Activated CD4-positive, alpha-beta T cell treated with anti-CD3 and anti-CD28 coated beads, Interleukin-2, amount 10 ng/mL, durations not matched to agents 7 days and 5 days (primary cell): ENCODE results near the gene OR7G2. TPM values are rescaled to one million over a fixed set of nuclear protein-coding genes. Genes with fewer than 3 reads are reported as not detected.
"Not testable (repeated sequence)": the region's sequence is repeated elsewhere in the genome, so short reads cannot be mapped to it uniquely, and the experiment has no call there.

ENCODE experiments used
- CTCF ChIA-PET: fragments of 350-600 bp; sonication (Branson Sonifier 250); formaldehyde crosslinking; loops from one replicate; lab custom pipeline; 2021; ENCODE audit warnings: antibody characterized with exemption; lab: Charles Lee
- POLR2A ChIA-PET: fragments of 350-600 bp; sonication (Branson Sonifier 250); formaldehyde crosslinking; loops from one replicate; lab custom pipeline; 2021; ENCODE audit warnings: antibody characterized with exemption; lab: Charles Lee
- DNase-seq: peaks from one replicate; pipeline ENCODE4 v3.0.0-alpha.2; 2020
- H3K27ac Mint-ChIP-seq: one replicate; pipeline ENCODE4 v1.8.0; 2021; ENCODE audit warnings: mild to moderate bottlenecking, moderate library complexity, mixed read lengths
- H3K27me3 Mint-ChIP-seq: one replicate; pipeline ENCODE4 v1.8.0; 2021; ENCODE audit warnings: mixed read lengths
- H3K36me3 Mint-ChIP-seq: one replicate; pipeline ENCODE4 v1.8.0; 2021; ENCODE audit warnings: low read depth, mixed read lengths
- H3K4me1 Mint-ChIP-seq: one replicate; pipeline ENCODE4 v1.8.0; 2021; ENCODE audit warnings: mixed read lengths
- H3K4me3 Mint-ChIP-seq: one replicate; pipeline ENCODE4 v1.8.0; 2021; ENCODE audit warnings: mild to moderate bottlenecking, moderate library complexity, mixed read lengths
- H3K9me3 Mint-ChIP-seq: one replicate; pipeline ENCODE4 v1.8.0; 2021; ENCODE audit warnings: mixed read lengths
- total RNA-seq, 2 experiments: library from RNA; stranded (reverse); gene quantifications; one replicate each; pipeline ENCODE4 v1.2.3, GENCODE V29; 2021

OR7G2 gene
- total RNA-seq, 2 experiments from 2014 or later, result not detected

DNA sequence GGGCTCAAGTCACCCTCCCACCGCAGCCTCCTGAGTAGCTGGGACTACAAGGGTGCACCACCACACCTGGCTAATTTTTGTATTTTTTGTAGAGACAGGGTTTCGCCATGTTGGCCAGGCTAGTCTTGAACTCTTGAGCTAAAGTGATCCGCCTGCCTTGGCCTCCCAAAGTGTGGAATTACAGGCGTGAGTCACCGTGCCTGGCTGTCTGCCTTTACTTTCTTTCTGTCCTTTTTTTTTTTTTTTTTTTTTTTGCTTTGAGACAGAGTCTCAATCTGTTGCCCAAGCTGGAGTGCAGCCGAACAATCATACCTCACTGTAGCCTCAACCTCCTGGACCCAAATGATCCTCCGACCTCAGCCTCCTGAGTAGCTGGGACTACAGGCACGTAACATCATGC lies 45.4 kb downstream of the OR7G2 start:
- ChIA-PET POLR2A (no interaction called here), CTCF (interaction anchor here (0.6 kb wide), 1 partner anchor 932 kb away, joined by 5 read pairs; no protein-coding TSS in a partner anchor)
- H3K27ac Mint-ChIP-seq, result no peak overlapping the region
- no peak overlapping the region for H3K4me3 Mint-ChIP-seq
- H3K27me3 Mint-ChIP-seq, result no peaks in the 10 kb centered on the region
- H3K4me1 Mint-ChIP-seq, result peaks cover 3% of the 10 kb centered on the region
- no peak for DNase-seq
- H3K9me3 Mint-ChIP-seq, result no peaks in the 10 kb centered on the region
- no peaks in the 10 kb centered on the region for H3K36me3 Mint-ChIP-seq

DNA sequence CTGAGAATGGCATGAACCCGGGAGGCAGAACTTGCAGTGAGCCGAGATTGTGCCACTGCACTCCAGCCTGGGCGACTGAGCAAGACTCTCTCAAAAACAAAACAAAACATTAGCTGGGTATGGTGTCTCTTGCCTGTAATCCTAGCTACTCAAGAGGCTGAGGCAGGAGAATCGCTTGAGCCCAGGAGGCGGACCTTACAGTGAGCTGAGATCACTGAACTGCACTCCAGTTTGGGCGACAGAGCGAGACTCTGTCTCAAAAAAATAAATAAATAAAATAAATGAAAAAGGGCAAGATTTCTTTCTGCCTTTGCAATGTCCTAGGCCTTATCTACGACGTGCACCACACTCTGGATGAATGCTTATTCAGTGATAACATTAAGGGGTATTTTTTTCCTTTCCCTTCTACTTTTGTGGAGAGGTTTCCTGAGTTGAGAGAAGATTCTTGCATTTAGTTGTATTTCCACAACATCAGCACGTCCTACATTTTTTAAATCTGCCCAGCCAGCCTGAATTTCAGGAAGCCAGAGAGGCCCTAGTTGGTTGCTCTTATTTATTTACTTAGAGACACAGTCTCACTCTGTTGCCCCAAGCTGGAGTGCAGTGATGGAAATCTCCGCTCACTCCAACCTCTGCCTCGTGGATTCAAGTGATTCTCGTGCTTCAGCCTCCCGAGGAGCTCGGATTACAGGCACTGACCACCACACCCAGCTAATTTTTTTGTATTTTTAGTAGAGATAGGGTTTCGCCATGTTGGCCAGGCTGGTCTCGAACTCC lies 46.5 kb downstream of the OR7G2 start:
- POLR2A ChIA-PET, result no interaction called here
- Mint-ChIP-seq H3K4me3 (no peak overlapping the region), H3K27me3 (no peaks in the 10 kb centered on the region), H3K4me1 (peaks cover 3% of the 10 kb centered on the region), H3K9me3 (no peaks in the 10 kb centered on the region), H3K36me3 (no peaks in the 10 kb centered on the region), H3K27ac (no peak overlapping the region)
- CTCF ChIA-PET, result no interaction called here
- DNase-seq, result no peak

DNA sequence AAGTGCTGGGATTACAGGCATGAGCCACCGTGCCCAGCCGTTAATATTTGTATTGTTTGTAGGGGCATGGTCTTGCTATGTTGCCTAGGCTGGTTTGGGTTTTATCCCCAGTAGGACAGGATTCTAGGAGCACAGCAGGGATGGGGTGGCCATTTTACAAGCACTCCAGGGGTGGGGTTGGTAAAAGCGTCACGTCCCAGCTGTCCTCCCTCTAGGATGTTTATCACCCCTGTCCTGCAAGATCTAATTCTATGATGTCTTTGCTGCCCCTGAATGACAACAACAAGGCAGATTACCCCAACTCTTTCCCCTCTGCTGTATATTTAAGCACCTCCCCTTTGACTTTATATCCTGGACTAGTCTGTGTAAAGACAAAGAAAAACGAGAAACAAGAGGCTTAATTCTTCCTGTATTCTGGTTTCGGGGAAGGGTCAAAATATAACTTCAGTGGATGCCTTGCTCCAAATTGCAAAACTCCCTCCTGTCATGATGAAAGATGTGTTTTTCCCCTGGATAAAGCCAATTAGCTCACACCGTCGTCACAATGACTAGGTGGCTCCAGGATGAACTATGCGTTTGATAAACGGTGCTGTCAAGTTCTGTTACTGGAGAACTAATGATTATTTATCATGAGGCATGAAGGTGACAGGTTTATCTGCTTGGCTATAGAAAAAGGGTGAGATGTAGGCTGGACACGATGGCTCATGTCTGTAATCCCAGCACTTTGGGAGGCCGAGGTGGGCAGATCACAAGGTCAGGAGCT lies 48.2 kb downstream of the OR7G2 start:
- Mint-ChIP-seq H3K4me3 (no peak overlapping the region), H3K9me3 (no peaks in the 10 kb centered on the region), H3K27me3 (no peaks in the 10 kb centered on the region), H3K4me1 (peaks cover 3% of the 10 kb centered on the region), H3K36me3 (no peaks in the 10 kb centered on the region), H3K27ac (no peak overlapping the region)
- POLR2A ChIA-PET, result no interaction called here
- DNase-seq, result no peak
- CTCF ChIA-PET, result no interaction called here

DNA sequence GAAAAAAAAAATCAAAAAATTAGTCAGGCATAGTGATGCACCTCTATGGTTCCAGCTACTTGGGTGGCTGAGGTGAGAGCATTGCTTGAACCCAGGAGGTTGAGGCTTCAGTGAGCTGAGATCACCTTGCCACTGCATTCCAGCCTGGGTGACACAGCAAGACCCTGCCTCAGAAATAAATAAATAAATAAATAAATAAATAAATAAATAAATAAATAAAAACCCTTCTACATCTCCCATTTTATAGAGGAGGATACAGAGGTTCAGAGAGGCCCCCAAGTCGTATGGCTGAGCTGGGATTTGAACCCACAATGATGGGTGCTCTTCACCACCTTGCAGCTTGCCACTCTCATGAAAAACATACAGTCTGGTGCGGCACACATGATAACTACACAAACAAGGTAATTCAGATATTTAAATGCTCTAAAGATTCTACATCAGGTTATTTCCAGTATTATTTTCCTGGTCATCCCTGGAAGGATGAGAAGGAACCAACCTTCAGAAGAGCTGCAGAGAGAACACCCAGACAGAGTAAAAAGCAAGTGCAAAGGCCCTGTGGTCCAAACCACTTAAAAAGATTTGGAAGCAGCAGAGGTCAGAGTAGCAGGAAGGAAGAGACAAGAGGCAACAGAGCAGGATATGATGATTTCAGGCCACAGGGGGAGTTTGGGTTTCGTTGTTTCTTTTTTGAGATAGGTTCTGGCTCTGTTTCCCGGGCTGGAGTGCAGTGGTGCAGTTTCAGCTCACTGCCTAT lies 49.6 kb downstream of the OR7G2 start:
- Mint-ChIP-seq H3K4me1 (peaks cover 3% of the 10 kb centered on the region), H3K36me3 (no peaks in the 10 kb centered on the region), H3K4me3 (no peak overlapping the region), H3K9me3 (no peaks in the 10 kb centered on the region), H3K27me3 (no peaks in the 10 kb centered on the region), H3K27ac (no peak overlapping the region)
- ChIA-PET CTCF (no interaction called here), POLR2A (no interaction called here)
- no peak for DNase-seq

DNA sequence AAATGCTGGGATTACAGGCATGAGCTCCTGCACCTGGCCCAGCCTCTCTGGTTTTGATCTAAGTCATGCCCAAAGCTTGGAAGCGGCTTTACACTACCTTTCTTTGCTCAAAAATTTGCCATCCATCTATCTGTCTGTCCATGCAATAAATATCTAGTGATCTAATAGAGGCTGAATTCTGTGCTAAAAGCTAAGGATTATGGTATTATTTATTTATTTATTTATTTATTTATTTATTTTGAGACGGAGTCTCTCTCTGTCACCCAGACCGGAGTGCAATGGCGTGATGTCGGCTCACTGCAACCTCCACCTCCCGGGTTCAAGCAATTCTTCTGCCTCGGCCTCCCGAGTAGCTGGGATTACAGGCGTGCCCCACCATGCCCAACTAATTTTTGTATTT lies 51.1 kb downstream of the OR7G2 start:
- POLR2A ChIA-PET, CTCF ChIA-PET, H3K4me1 Mint-ChIP-seq, DNase-seq, H3K9me3 Mint-ChIP-seq, H3K36me3 Mint-ChIP-seq, H3K4me3 Mint-ChIP-seq, H3K27ac Mint-ChIP-seq, H3K27me3 Mint-ChIP-seq: not testable (repeated sequence)

DNA sequence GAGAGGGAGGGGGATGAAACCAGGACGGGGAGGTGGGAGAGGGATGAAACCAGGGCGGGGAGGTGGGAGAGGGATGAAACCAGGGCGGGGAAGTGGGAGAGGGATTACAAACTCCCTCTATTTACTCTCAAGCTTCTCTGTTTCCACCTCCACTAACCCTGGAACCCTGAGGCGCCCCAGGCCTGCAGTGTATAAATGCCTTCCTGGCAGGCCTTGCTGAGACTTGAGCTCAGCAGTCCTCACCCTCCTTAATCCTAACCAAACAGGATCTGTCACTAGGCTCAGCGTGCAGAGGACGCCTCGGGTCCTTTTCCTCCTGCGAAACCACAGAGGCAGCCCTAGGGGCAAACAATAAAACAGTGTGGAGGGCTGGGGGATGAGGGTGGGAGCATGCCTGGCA lies 52.5 kb downstream of the OR7G2 start:
- Mint-ChIP-seq H3K4me1 (peaks cover 3% of the 10 kb centered on the region), H3K9me3 (no peaks in the 10 kb centered on the region), H3K27ac (no peak overlapping the region), H3K36me3 (no peaks in the 10 kb centered on the region), H3K4me3 (no peak overlapping the region), H3K27me3 (no peaks in the 10 kb centered on the region)
- POLR2A ChIA-PET, result no interaction called here
- CTCF ChIA-PET, result no interaction called here
- DNase-seq, result no peak

DNA sequence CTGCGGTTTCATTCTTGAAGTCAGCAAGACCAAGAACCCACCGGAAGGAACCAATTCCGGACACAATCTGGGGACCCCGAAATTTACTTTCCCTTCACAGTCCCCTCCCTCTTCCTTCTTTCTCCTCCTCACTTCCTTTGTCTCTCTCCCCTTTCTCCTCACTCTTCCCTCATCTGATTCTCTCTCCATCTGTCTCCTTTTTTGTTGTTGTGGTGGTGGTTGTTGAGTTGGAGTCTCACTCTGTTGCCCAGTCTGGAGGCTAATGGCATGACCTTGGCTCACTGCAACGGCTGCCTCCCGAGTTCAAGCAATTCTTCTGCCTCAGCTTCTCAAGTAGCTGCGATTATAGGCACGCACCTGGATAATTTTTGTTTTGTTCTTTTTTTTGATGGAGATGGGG lies 53.1 kb downstream of the OR7G2 start:
- Mint-ChIP-seq H3K36me3 (no peaks in the 10 kb centered on the region), H3K4me1 (peaks cover 3% of the 10 kb centered on the region), H3K9me3 (no peaks in the 10 kb centered on the region), H3K27me3 (no peaks in the 10 kb centered on the region), H3K4me3 (no peak overlapping the region), H3K27ac (no peak overlapping the region)
- DNase-seq, result no peak
- CTCF ChIA-PET, result no interaction called here
- POLR2A ChIA-PET, result no interaction called here

DNA sequence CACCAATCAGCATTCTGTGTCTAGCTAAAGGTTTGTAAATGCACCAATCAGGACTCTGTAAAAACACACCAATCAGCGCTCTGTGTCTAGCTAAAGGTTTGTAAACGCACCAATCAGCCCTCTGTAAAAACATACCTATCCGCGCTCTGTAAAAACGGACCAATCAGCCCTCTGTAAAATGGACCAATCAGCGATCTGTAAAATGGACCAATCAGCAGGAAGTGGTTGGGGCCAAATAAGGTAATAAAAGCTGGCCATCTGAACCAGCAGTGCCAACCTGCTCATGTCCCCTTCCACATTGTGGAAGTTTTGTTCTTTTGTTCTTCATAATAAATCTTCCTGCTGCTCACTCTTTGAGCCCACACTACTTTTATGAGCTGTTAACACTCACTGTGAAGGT lies 53.6 kb downstream of the OR7G2 start:
- H3K36me3 Mint-ChIP-seq, H3K9me3 Mint-ChIP-seq, H3K4me3 Mint-ChIP-seq, CTCF ChIA-PET, POLR2A ChIA-PET, DNase-seq, H3K27me3 Mint-ChIP-seq, H3K4me1 Mint-ChIP-seq, H3K27ac Mint-ChIP-seq: not testable (repeated sequence)

DNA sequence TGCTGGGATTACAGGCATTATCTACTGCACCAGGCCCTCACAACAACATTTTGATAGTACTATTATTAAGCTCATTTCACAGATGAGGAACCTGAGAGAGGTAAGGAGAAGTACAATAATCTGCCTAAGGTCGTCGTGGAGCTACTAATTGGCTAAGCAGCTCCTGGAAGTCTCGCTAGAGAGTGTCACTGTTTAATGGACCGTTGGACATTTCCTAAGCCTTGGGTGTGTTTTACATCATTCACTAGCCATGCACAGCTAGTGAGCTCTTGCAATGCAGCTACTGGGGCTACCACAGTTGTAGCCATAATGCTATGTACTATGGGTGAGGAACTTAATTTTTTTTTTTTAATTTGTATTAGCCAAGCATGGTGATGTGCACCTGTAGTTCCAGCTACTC lies 54.4 kb downstream of the OR7G2 start:
- Mint-ChIP-seq H3K36me3 (no peaks in the 10 kb centered on the region), H3K4me3 (no peak overlapping the region), H3K27ac (no peak overlapping the region), H3K27me3 (no peaks in the 10 kb centered on the region), H3K4me1 (peaks cover 3% of the 10 kb centered on the region), H3K9me3 (no peaks in the 10 kb centered on the region)
- DNase-seq, result no peak
- ChIA-PET POLR2A (no interaction called here), CTCF (no interaction called here)

Other genes with a start within 250 kb of the OR7G2 start
- not detected for gene MUC16, start 97.1 kb downstream of the OR7G2 start, total RNA-seq
- gene OR1M1, start 20.4 kb downstream of the OR7G2 start, total RNA-seq, result not detected
- gene OR7G1, start 8.3 kb upstream of the OR7G2 start, total RNA-seq, result not detected
- gene OR7G3, start 19.5 kb upstream of the OR7G2 start, total RNA-seq, result not detected
- gene ZNF317, start 32.9 kb upstream of the OR7G2 start, total RNA-seq, result 10 to 100 TPM; 40.2 to 42.0 TPM
- gene OR7D2, start 71.5 kb upstream of the OR7G2 start, total RNA-seq, result not detected
- not detected for gene OR7D4, start 112.1 kb upstream of the OR7G2 start, total RNA-seq
- gene OR7E24, start 143.5 kb upstream of the OR7G2 start, total RNA-seq, result not detected
- 10 to 100 TPM in 1 of 2 experiments, 1 to 10 TPM in 1; 9.2 to 10.6 TPM for gene ZNF699, start 202.4 kb upstream of the OR7G2 start, total RNA-seq
- gene ZNF559, start 216.7 kb upstream of the OR7G2 start, total RNA-seq, result 10 to 100 TPM; 14.2 to 15.2 TPM